Progenitor cell of endocrine pancreas (in vitro differentiated cells): Measurements from ENCODE around the gene GJD3. TPM values are rescaled to one million over a fixed set of nuclear protein-coding genes. Genes with fewer than 3 reads are reported as not detected.

Experiments
- DNase-seq: peaks from one replicate; pipeline ENCODE4 v3.0.0; 2021; ENCODE audit warnings: low spot score; ENCODE audit not compliant: unreplicated experiment
- H3K27ac Mint-ChIP-seq: 2 replicates; pipeline ENCODE4 v1.8.0; 2021; ENCODE audit warnings: mild to moderate bottlenecking, moderate library complexity, mixed read lengths
- H3K27me3 Mint-ChIP-seq: 2 replicates; pipeline ENCODE4 v1.8.0; 2021; ENCODE audit warnings: mixed read lengths
- H3K36me3 Mint-ChIP-seq: 2 replicates; pipeline ENCODE4 v1.8.0; 2022; ENCODE audit warnings: mixed read lengths; ENCODE audit not compliant: insufficient read depth
- H3K4me1 Mint-ChIP-seq: 2 replicates; pipeline ENCODE4 v1.8.0; 2021; ENCODE audit warnings: low read depth, mixed read lengths
- H3K4me3 Mint-ChIP-seq: 2 replicates; pipeline ENCODE4 v1.8.0; 2021; ENCODE audit warnings: low read depth, mild to moderate bottlenecking, moderate library complexity, mixed read lengths
- H3K9me3 Mint-ChIP-seq: 2 replicates; pipeline ENCODE4 v1.8.0; 2021; ENCODE audit warnings: low read depth, mixed read lengths
- total RNA-seq: library from RNA; stranded (reverse); gene quantifications from 2 replicates; pipeline ENCODE4 v1.2.1, GENCODE V29; 2021
- TF ChIP-seq, protein P1 (sequence below): fragments of 200-600 bp; sonication (generic); IDR thresholded peaks from one replicate; pipeline ENCODE4 v1.5.0; 2021; ENCODE audit warnings: antibody characterized with exemption, mild to moderate bottlenecking; ENCODE audit not compliant: unreplicated experiment

Gene GJD3
- total RNA-seq, 1 donor from 2014 or later, result not detected

GRCh38 chr17:40335620-40336019 lies 28.9 kb downstream of the GJD3 start:
- H3K9me3 Mint-ChIP-seq, result no peaks in the 10 kb centered on the region
- TF ChIP-seq, protein P1, sequence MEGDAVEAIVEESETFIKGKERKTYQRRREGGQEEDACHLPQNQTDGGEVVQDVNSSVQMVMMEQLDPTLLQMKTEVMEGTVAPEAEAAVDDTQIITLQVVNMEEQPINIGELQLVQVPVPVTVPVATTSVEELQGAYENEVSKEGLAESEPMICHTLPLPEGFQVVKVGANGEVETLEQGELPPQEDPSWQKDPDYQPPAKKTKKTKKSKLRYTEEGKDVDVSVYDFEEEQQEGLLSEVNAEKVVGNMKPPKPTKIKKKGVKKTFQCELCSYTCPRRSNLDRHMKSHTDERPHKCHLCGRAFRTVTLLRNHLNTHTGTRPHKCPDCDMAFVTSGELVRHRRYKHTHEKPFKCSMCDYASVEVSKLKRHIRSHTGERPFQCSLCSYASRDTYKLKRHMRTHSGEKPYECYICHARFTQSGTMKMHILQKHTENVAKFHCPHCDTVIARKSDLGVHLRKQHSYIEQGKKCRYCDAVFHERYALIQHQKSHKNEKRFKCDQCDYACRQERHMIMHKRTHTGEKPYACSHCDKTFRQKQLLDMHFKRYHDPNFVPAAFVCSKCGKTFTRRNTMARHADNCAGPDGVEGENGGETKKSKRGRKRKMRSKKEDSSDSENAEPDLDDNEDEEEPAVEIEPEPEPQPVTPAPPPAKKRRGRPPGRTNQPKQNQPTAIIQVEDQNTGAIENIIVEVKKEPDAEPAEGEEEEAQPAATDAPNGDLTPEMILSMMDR, result no peak
- peaks cover 7% of the 10 kb centered on the region for H3K36me3 Mint-ChIP-seq
- no peak overlapping the region for H3K4me3 Mint-ChIP-seq
- no peaks in the 10 kb centered on the region for H3K27me3 Mint-ChIP-seq
- H3K4me1 Mint-ChIP-seq, result peaks cover 50% of the 10 kb centered on the region
- peak overlapping the region; percentile 93 for H3K27ac Mint-ChIP-seq
- no peak for DNase-seq

DNA sequence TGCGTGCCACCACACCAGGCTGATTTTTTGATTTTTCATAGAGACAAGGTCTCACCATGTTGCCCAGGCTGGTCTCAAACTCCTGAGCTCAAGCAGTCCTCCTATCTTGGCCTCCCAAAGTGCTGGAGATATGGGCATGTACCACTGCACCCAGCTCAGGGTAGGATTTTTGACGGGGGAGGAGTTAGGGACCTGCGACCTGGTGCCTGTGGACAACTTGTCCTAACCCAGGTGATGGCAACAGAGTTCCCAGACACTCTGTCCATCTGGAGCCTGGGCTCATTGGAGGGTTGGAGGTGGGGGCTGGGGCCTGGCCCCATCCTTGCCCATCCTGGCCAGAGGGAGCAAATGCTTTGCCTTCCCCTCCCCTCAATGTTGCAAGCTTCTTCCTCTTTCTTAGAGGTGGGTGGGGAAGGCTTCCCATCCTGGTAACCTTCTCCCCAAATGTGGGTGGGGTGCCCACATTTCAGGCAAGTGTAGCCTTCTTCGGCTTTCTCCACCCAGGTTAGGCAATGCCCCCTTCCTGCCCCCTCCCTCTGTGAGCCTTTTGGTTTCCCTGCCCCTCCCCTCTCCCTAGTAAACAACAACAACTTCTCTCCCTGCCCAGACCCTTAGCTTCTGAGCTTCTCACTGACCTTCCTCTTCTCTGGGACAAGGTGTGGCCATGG lies 30.6 kb downstream of the GJD3 start:
- no peaks in the 10 kb centered on the region for H3K27me3 Mint-ChIP-seq

GRCh38 chr17:40331743-40332641 lies 32.5 kb downstream of the GJD3 start:
- DNase-seq, result no peak
- TF ChIP-seq, protein P1, result no peak
- H3K4me3 Mint-ChIP-seq, result no peak overlapping the region
- no peaks in the 10 kb centered on the region for H3K27me3 Mint-ChIP-seq
- peaks cover 44% of the 10 kb centered on the region for H3K4me1 Mint-ChIP-seq
- peaks cover 4% of the 10 kb centered on the region for H3K36me3 Mint-ChIP-seq
- H3K9me3 Mint-ChIP-seq, result no peaks in the 10 kb centered on the region
- peak overlapping the region; percentile 93 for H3K27ac Mint-ChIP-seq

More for the DNA sequence above, 30.6 kb downstream of the GJD3 start:
- no peak for DNase-seq
- Mint-ChIP-seq H3K4me3 (peak overlapping the region; percentile 20), H3K27ac (peak overlapping the region; percentile 93), H3K4me1 (peaks cover 42% of the 10 kb centered on the region), H3K36me3 (peaks cover 3% of the 10 kb centered on the region), H3K9me3 (no peaks in the 10 kb centered on the region)
- TF ChIP-seq, protein P1, result no peak

GRCh38 chr17:40330850-40331470 lies 33.6 kb downstream of the GJD3 start:
- no peaks in the 10 kb centered on the region for H3K27me3 Mint-ChIP-seq
- peaks cover 4% of the 10 kb centered on the region for H3K36me3 Mint-ChIP-seq
- no peak for DNase-seq
- TF ChIP-seq, protein P1, result no peak
- H3K4me1 Mint-ChIP-seq, result peaks cover 49% of the 10 kb centered on the region
- peak overlapping the region; percentile 93 for H3K27ac Mint-ChIP-seq
- H3K9me3 Mint-ChIP-seq, result no peaks in the 10 kb centered on the region
- H3K4me3 Mint-ChIP-seq, result no peak overlapping the region
